OCI-LY7 (cell line): ENCODE measurements around the gene HAS3. TPM values are rescaled to one million over a fixed set of nuclear protein-coding genes. Genes with fewer than 3 reads are reported as not detected.

Experiments used
- BruUV-seq: library from RNA; stranded (reverse); fragments of 400-500 nt; replicated peaks from 2 replicates; lab custom pipeline; 2021; lab: Mats Ljungman, UMichigan
- CTCF ChIA-PET: fragments of 300-600 bp; sonication (Branson Sonifier 250); formaldehyde crosslinking; loops from one replicate; lab custom pipeline; 2022; ENCODE audit warnings: antibody characterized with exemption; ENCODE audit not compliant: unreplicated experiment; lab: Charles Lee
- POLR2A ChIA-PET: fragments of 300-600 bp; sonication (Branson Sonifier 250); formaldehyde crosslinking; loops from one replicate; lab custom pipeline; 2022; ENCODE audit warnings: antibody characterized with exemption; lab: Charles Lee
- DNase-seq: peaks from one replicate; pipeline ENCODE4 v3.0.0-alpha.2; 2015; ENCODE audit warnings: low spot score
- H2AFZ ChIP-seq: fragments of 200-600 bp; sonication (generic), shearing (Covaris generic); 2 replicates; pipeline ENCODE4 v1.6.1; 2014; ENCODE audit warnings: mild to moderate bottlenecking, antibody characterized with exemption, low read length, moderate library complexity
- H3K27ac ChIP-seq: fragments of 200-600 bp; sonication (generic); 2 replicates; pipeline ENCODE4 v1.5.1; 2014; ENCODE audit warnings: mixed run types, low read depth, mild to moderate bottlenecking, moderate library complexity, low read length, inconsistent platforms; ENCODE audit not compliant: poor library complexity, severe bottlenecking
- H3K36me3 ChIP-seq: fragments of 200-600 bp; sonication (generic); 2 replicates; pipeline ENCODE4 v1.6.1; 2014; ENCODE audit warnings: mild to moderate bottlenecking, antibody characterized with exemption, low read length, moderate library complexity, mixed read lengths; ENCODE audit not compliant: insufficient read depth
- H3K4me1 ChIP-seq: fragments of 200-600 bp; sonication (generic); 2 replicates; pipeline ENCODE4 v1.5.1; 2014; ENCODE audit warnings: mild to moderate bottlenecking, low read length; ENCODE audit not compliant: insufficient read depth, poor library complexity, severe bottlenecking
- H3K4me2 ChIP-seq: fragments of 200-600 bp; sonication (generic); 2 replicates; pipeline ENCODE4 v1.6.1; 2014; ENCODE audit warnings: mild to moderate bottlenecking, low read length
- H3K4me3 ChIP-seq: fragments of 200-600 bp; sonication (generic); 2 replicates; pipeline ENCODE4 v1.5.1; 2014; ENCODE audit warnings: mild to moderate bottlenecking, low read depth, low read length; ENCODE audit not compliant: poor library complexity, severe bottlenecking
- H3K79me2 ChIP-seq: fragments of 200-600 bp; sonication (generic); 2 replicates; pipeline ENCODE4 v1.6.1; 2016; ENCODE audit warnings: low read depth, mild to moderate bottlenecking, low read length, moderate library complexity, mixed read lengths; ENCODE audit not compliant: insufficient read depth
- H3K9me2 ChIP-seq: fragments of 200-600 bp; sonication (generic); 2 replicates; pipeline ENCODE4 v1.6.1; 2016; ENCODE audit warnings: mild to moderate bottlenecking, low read length, mixed read lengths; ENCODE audit not compliant: insufficient read depth
- H3K9me3 ChIP-seq: fragments of 200-600 bp; sonication (generic); 2 replicates; pipeline ENCODE4 v1.6.1; 2014; ENCODE audit warnings: mild to moderate bottlenecking, mixed run types, low read length, mixed read lengths
- H4K20me1 ChIP-seq: fragments of 200-600 bp; sonication (generic); 2 replicates; pipeline ENCODE4 v1.6.1; 2014; ENCODE audit warnings: mild to moderate bottlenecking, antibody characterized with exemption, low read length, moderate library complexity, mixed read lengths; ENCODE audit not compliant: insufficient read depth
- EZH2phosphoT487 ChIP-seq: fragments of 200-600 bp; sonication (generic); IDR thresholded peaks from 2 replicates; pipeline ENCODE4 v1.6.1; 2018; ENCODE audit warnings: low read depth, borderline replicate concordance, mild to moderate bottlenecking, mixed run types, antibody characterized with exemption, low read length, moderate library complexity, mixed read lengths
- intact Hi-C: fragments of 100-400 bp; cut with micrococcal nuclease; formaldehyde crosslinking; loops from one replicate; pipeline ENCODE4 v1.10.0; 2022; ENCODE audit not compliant: unreplicated experiment
- total RNA-seq, 2 experiments: library from RNA; depleted of rRNA in 1 of 2; stranded (reverse); fragments of >200 nt in 1 of 2; shearing (Covaris generic) in 1 of 2; gene quantifications; 2 replicates each; pipeline ENCODE4 v1.2.3, GENCODE V29; 2014 to 2022
- TF ChIP-seq, protein P1 (sequence below): fragments of 200-600 bp; sonication (generic); conservative IDR thresholded peaks from 2 replicates; pipeline ENCODE4 v1.5.1; 2014; ENCODE audit warnings: mild to moderate bottlenecking, antibody characterized with exemption, low read length, moderate library complexity, mixed read lengths

HAS3 gene
- total RNA-seq, 2 experiments from 2014 or later, result 0.09 to 0.29 TPM

DNA sequence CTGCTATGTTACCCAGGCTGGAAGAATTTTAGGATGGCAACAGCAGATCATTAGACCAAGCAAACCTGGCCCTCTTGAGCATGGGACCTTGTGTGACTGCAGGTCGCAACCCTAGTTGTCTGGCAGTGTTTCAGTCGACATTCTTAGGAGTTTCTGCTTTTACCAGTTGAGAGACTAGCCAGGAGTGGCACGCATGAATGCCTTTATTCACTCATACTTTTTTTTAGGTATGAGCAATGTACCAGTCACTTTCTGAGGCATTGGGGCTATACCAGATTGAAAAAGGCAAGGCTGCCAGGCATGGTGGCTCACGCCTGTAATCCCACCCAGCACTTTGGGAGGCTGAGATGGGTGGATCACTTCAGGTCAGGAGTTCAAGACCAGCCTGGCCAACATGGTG is 28.2 kb upstream of the HAS3 start:
- Histone ChIP-seq H3K9me3 (no peaks in the 10 kb centered on the region), H3K36me3 (no peaks in the 10 kb centered on the region), H3K4me3 (no peak overlapping the region), H4K20me1 (no peaks in the 10 kb centered on the region), H3K4me2 (no peak overlapping the region), H3K79me2 (no peaks in the 10 kb centered on the region), H3K9me2 (no peaks in the 10 kb centered on the region), H3K4me1 (no peaks in the 10 kb centered on the region), H2AFZ (no peak overlapping the region), H3K27ac (no peak overlapping the region)
- BruUV-seq, result no TSS peak
- POLR2A ChIA-PET, result no interaction called here
- CTCF ChIA-PET, result no interaction called here
- intact Hi-C loops, result no loop called here
- no peak for DNase-seq
- TF ChIP-seq, protein P1, sequence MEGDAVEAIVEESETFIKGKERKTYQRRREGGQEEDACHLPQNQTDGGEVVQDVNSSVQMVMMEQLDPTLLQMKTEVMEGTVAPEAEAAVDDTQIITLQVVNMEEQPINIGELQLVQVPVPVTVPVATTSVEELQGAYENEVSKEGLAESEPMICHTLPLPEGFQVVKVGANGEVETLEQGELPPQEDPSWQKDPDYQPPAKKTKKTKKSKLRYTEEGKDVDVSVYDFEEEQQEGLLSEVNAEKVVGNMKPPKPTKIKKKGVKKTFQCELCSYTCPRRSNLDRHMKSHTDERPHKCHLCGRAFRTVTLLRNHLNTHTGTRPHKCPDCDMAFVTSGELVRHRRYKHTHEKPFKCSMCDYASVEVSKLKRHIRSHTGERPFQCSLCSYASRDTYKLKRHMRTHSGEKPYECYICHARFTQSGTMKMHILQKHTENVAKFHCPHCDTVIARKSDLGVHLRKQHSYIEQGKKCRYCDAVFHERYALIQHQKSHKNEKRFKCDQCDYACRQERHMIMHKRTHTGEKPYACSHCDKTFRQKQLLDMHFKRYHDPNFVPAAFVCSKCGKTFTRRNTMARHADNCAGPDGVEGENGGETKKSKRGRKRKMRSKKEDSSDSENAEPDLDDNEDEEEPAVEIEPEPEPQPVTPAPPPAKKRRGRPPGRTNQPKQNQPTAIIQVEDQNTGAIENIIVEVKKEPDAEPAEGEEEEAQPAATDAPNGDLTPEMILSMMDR, result no peak
- no peak for TF ChIP-seq EZH2phosphoT487

DNA sequence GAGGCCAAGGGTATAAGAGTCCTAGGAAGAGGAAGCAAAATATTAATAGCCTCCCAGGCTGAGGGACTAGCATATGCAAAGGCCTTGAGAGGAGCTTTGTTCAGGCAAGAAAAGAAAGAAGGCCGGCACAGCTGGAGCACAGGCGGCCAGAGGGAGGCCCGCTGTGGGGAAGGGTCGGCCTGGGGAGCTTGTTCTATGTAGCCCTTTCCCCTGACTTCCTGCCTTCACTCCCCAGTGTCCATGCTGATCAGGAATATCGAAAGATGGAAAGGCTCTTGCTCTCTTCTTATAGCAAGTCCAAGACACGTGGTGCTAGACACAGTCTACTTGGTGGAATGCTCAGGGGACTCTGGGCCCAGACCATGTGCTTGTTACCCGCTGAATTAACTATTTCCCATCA is 27.4 kb upstream of the HAS3 start:
- DNase-seq, result no peak
- Histone ChIP-seq H3K79me2 (no peaks in the 10 kb centered on the region), H3K27ac (no peak overlapping the region), H3K9me3 (no peaks in the 10 kb centered on the region), H3K36me3 (no peaks in the 10 kb centered on the region), H4K20me1 (no peaks in the 10 kb centered on the region), H2AFZ (no peak overlapping the region), H3K4me3 (no peak overlapping the region), H3K9me2 (no peaks in the 10 kb centered on the region), H3K4me1 (no peaks in the 10 kb centered on the region), H3K4me2 (no peak overlapping the region)
- BruUV-seq, result no TSS peak
- CTCF ChIA-PET, result no interaction called here
- POLR2A ChIA-PET, result no interaction called here
- no peak for TF ChIP-seq EZH2phosphoT487
- TF ChIP-seq, protein P1, result no peak
- intact Hi-C loops, result no loop called here

DNA sequence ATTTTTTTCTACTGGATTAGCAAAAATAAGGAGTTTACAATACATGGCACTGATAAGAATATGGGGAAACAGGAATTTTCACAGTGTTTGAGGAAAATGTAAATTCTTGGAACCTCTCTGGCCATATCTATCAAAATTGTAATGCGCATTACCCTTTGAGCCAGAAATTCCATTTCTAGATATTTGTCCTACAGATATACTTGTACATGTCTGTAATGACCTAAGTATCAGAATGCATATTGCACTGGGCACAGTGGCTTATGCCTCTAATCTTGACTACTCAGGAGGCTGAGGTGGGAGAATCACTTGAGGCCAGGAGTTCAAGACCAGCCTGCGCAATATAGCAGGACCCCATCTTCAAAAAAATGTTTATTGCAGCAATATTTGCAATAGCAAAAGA is 25.8 kb upstream of the HAS3 start:
- BruUV-seq, result no TSS peak
- H3K27ac ChIP-seq, result no peak overlapping the region
- no peaks in the 10 kb centered on the region for H3K36me3 ChIP-seq
- no peak overlapping the region for H3K4me3 ChIP-seq
- POLR2A ChIA-PET, result no interaction called here
- no peaks in the 10 kb centered on the region for H3K4me1 ChIP-seq
- no peaks in the 10 kb centered on the region for H3K9me3 ChIP-seq
- no peak for DNase-seq
- H3K4me2 ChIP-seq, result no peak overlapping the region
- H4K20me1 ChIP-seq, result no peaks in the 10 kb centered on the region
- no peaks in the 10 kb centered on the region for H3K9me2 ChIP-seq
- CTCF ChIA-PET, result no interaction called here
- TF ChIP-seq, protein P1, result no peak
- TF ChIP-seq EZH2phosphoT487, result no peak
- no peaks in the 10 kb centered on the region for H3K79me2 ChIP-seq
- intact Hi-C loops, result no loop called here
- H2AFZ ChIP-seq, result no peak overlapping the region
